NCI-H1417 (cell line): Measurements from ENCODE around the gene MYO3A.
A peak's percentile ranks its signal among the peaks of the same experiment; 100 is the strongest.

Source experiments
- DNase-seq, 3 experiments: peaks; one replicate each; lab custom pipeline; 2025; lab: John Stamatoyannopoulos, UW

MYO3A gene

GRCh38 chr10:25933653-25934608 lies at the start of gene MYO3A:
TSS of gene MYO3A (plus strand) at chr10:25934229. CDS start at chr10:25952111, 17,882 bp downstream.
- peak in 1 of 3 experiments; percentile 64 for DNase-seq

- DNase-seq, result peak in 1 of 3 experiments; percentile 46
These were observed 45.4 kb upstream of the MYO3A start for GRCh38 chr10:25888627-25889026.

- DNase-seq, result no peak
These were observed 43.0 kb upstream of the MYO3A start for GRCh38 chr10:25890995-25891394.

- DNase-seq, result no peak
These were observed 38.2 kb upstream of the MYO3A start for GRCh38 chr10:25895856-25896255.

GRCh38 chr10:25896421-25896820 lies 37.6 kb upstream of the MYO3A start:
- DNase-seq, result no peak

GRCh38 chr10:25899304-25899703 lies 34.7 kb upstream of the MYO3A start:
- DNase-seq, result no peak

- DNase-seq, result no peak
These were observed 32.8 kb upstream of the MYO3A start for GRCh38 chr10:25901199-25901598.

- DNase-seq, result no peak
These were observed 32.0 kb upstream of the MYO3A start for GRCh38 chr10:25902002-25902401.

- DNase-seq, result no peak
These were observed 26.8 kb upstream of the MYO3A start for GRCh38 chr10:25907261-25907660.

GRCh38 chr10:25912866-25913265 lies 21.2 kb upstream of the MYO3A start:
- no peak for DNase-seq

GRCh38 chr10:25914776-25915175 lies 19.3 kb upstream of the MYO3A start:
- no peak for DNase-seq

- DNase-seq, result peak; percentile 15 to 70 (median 63)
These were observed 651 bp downstream of the MYO3A start for GRCh38 chr10:25934621-25935139.

- peak in 1 of 3 experiments; percentile 14 for DNase-seq
These were observed 4.4 kb downstream of the MYO3A start for GRCh38 chr10:25938405-25938804.

- no peak for DNase-seq
These were observed 10.7 kb downstream of the MYO3A start for GRCh38 chr10:25944771-25945170.

GRCh38 chr10:25952857-25953256 lies 18.8 kb downstream of the MYO3A start:
- DNase-seq, result peak in 1 of 3 experiments; percentile 42

GRCh38 chr10:25954851-25955250 lies 20.8 kb downstream of the MYO3A start:
- no peak for DNase-seq

GRCh38 chr10:25959540-25960232 lies 25.7 kb downstream of the MYO3A start:
- DNase-seq, result no peak

- no peak for DNase-seq
These were observed 31.6 kb downstream of the MYO3A start for GRCh38 chr10:25965584-25965983.

- peak in 1 of 3 experiments; percentile 11 for DNase-seq
These were observed 32.8 kb downstream of the MYO3A start for GRCh38 chr10:25966844-25967243.

GRCh38 chr10:25972631-25973030 lies 38.6 kb downstream of the MYO3A start:
- DNase-seq, result no peak

GRCh38 chr10:25974897-25975459 lies 40.9 kb downstream of the MYO3A start:
- DNase-seq, result no peak

- DNase-seq, result no peak
These were observed 44.7 kb downstream of the MYO3A start for GRCh38 chr10:25978771-25979170.
